Neural cell (in vitro differentiated cells): Measurements from ENCODE around the gene ZNF641.

ENCODE experiments used
- EP300 ChIP-seq: fragments of 450-650 bp; conservative IDR thresholded peaks from 2 replicates; pipeline ENCODE4 v1.6.1; 2014; ENCODE audit warnings: antibody characterized with exemption, mild to moderate bottlenecking, moderate library complexity; ENCODE audit not compliant: poor library complexity, severe bottlenecking
- EZH2 ChIP-seq: fragments of 200-600, 300-800 bp; shearing (Covaris generic), sonication (generic); IDR thresholded peaks from 2 replicates; pipeline ENCODE4 v1.6.1; 2014; ENCODE audit warnings: antibody characterized with exemption, low read length, borderline replicate concordance, mild to moderate bottlenecking; ENCODE audit not compliant: insufficient read depth, poor library complexity, severe bottlenecking
- POLR2AphosphoS5 ChIP-seq: IDR thresholded peaks from 2 replicates; pipeline ENCODE4 v1.6.1; 2012
- RAD21 ChIP-seq: fragments of 450-650 bp; conservative IDR thresholded peaks from 2 replicates; pipeline ENCODE4 v1.6.1; 2014; ENCODE audit warnings: antibody characterized with exemption, mild to moderate bottlenecking, moderate library complexity
- TF ChIP-seq, protein P1 (sequence below): fragments of 450-650 bp; IDR thresholded peaks from 2 replicates; pipeline ENCODE4 v1.5.1; 2014; ENCODE audit warnings: antibody characterized with exemption, mild to moderate bottlenecking, moderate library complexity; ENCODE audit not compliant: poor library complexity, severe bottlenecking
- TF ChIP-seq, protein P2 (sequence below): IDR thresholded peaks from 2 replicates; pipeline ENCODE4 v1.6.1; 2012; ENCODE audit warnings: borderline replicate concordance

DNA sequence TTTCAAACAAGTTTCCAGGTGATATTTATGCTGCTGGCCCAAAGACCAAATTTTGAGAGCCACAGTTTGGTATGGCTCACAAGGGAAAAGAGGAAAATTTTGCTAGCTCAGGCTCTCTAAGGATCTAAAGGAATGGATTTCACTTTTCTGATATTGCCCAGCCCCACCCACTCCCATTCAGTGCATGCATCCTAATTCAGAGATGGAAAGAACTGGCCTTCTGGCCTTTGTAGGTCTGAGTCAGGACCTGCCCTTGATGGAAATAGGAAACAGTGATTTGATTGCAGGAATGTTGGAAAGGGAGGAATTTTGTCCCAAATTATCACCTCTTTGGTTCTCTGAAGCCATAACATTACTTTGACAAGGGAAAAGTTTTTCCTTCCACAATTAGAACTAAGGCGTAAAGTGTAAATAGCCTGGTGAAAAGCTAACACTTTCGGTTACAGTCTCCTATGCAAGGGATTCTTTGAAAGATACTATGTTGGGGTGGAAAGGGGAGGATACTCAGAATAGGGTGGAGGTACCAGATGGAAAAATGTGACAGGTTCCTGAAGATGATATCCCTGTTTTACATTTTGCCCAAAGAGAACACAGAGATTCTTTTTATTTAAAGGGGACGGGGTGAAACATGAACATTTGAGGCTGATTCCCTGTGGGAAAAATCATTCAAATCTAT, 11.1 kb downstream of the ZNF641 start:
- TF ChIP-seq, protein P1, sequence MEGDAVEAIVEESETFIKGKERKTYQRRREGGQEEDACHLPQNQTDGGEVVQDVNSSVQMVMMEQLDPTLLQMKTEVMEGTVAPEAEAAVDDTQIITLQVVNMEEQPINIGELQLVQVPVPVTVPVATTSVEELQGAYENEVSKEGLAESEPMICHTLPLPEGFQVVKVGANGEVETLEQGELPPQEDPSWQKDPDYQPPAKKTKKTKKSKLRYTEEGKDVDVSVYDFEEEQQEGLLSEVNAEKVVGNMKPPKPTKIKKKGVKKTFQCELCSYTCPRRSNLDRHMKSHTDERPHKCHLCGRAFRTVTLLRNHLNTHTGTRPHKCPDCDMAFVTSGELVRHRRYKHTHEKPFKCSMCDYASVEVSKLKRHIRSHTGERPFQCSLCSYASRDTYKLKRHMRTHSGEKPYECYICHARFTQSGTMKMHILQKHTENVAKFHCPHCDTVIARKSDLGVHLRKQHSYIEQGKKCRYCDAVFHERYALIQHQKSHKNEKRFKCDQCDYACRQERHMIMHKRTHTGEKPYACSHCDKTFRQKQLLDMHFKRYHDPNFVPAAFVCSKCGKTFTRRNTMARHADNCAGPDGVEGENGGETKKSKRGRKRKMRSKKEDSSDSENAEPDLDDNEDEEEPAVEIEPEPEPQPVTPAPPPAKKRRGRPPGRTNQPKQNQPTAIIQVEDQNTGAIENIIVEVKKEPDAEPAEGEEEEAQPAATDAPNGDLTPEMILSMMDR: no peak
- no peak for TF ChIP-seq EZH2
- TF ChIP-seq EP300: no peak
- TF ChIP-seq POLR2AphosphoS5: no peak
- TF ChIP-seq RAD21: no peak
- TF ChIP-seq, protein P2, sequence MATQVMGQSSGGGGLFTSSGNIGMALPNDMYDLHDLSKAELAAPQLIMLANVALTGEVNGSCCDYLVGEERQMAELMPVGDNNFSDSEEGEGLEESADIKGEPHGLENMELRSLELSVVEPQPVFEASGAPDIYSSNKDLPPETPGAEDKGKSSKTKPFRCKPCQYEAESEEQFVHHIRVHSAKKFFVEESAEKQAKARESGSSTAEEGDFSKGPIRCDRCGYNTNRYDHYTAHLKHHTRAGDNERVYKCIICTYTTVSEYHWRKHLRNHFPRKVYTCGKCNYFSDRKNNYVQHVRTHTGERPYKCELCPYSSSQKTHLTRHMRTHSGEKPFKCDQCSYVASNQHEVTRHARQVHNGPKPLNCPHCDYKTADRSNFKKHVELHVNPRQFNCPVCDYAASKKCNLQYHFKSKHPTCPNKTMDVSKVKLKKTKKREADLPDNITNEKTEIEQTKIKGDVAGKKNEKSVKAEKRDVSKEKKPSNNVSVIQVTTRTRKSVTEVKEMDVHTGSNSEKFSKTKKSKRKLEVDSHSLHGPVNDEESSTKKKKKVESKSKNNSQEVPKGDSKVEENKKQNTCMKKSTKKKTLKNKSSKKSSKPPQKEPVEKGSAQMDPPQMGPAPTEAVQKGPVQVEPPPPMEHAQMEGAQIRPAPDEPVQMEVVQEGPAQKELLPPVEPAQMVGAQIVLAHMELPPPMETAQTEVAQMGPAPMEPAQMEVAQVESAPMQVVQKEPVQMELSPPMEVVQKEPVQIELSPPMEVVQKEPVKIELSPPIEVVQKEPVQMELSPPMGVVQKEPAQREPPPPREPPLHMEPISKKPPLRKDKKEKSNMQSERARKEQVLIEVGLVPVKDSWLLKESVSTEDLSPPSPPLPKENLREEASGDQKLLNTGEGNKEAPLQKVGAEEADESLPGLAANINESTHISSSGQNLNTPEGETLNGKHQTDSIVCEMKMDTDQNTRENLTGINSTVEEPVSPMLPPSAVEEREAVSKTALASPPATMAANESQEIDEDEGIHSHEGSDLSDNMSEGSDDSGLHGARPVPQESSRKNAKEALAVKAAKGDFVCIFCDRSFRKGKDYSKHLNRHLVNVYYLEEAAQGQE: no peak
